ENCODE data around the gene KCNJ6. TPM values are rescaled to one million over a fixed set of nuclear protein-coding genes. Genes with fewer than 3 reads are reported as not detected.

The KCNJ6 gene
- total RNA-seq, 1 donor from 2014 or later: 4.4 TPM

- H3K9me3 Mint-ChIP-seq (ENCODE audit: low read depth): peaks cover 14% of the 10 kb centered on the region
- no peak for TF ChIP-seq CTCF (IDR thresholded peaks at IDR 0.05)
- peaks cover 78% of the 10 kb centered on the region for H3K4me1 Mint-ChIP-seq (ENCODE audit: low read depth)
- H3K27me3 Mint-ChIP-seq (ENCODE audit: low read depth): no peaks in the 10 kb centered on the region
- DNase-seq (ENCODE audit: low spot score): no peak
- H3K4me3 Mint-ChIP-seq (ENCODE audit: unreplicated experiment): peak overlapping the region; percentile 26
- peak overlapping the region; percentile 92 for H3K27ac Mint-ChIP-seq (ENCODE audit: unreplicated experiment)
- H3K36me3 Mint-ChIP-seq (ENCODE audit: low read depth): peaks cover 8% of the 10 kb centered on the region
Observed at GRCh38 chr21:37848721-37849490, 67.4 kb downstream of the KCNJ6 start.

- no peak for DNase-seq (ENCODE audit: low spot score)
- Mint-ChIP-seq H3K27ac (ENCODE audit: unreplicated experiment) (no peak overlapping the region), H3K27me3 (ENCODE audit: low read depth) (no peaks in the 10 kb centered on the region), H3K36me3 (ENCODE audit: low read depth) (no peaks in the 10 kb centered on the region), H3K4me1 (ENCODE audit: low read depth) (peaks cover 67% of the 10 kb centered on the region), H3K4me3 (ENCODE audit: unreplicated experiment) (no peak overlapping the region), H3K9me3 (ENCODE audit: low read depth) (peaks cover 11% of the 10 kb centered on the region)
- no peak for TF ChIP-seq CTCF (IDR thresholded peaks at IDR 0.05)
Observed at GRCh38 chr21:37845535-37845934, 70.7 kb downstream of the KCNJ6 start.

GRCh38 chr21:37843191-37843590, 73.1 kb downstream of the KCNJ6 start:
- H3K9me3 Mint-ChIP-seq (ENCODE audit: low read depth): peaks cover 8% of the 10 kb centered on the region
- H3K27ac Mint-ChIP-seq (ENCODE audit: unreplicated experiment): peak overlapping the region; percentile 49
- DNase-seq (ENCODE audit: low spot score): no peak
- no peaks in the 10 kb centered on the region for H3K36me3 Mint-ChIP-seq (ENCODE audit: low read depth)
- no peak for TF ChIP-seq CTCF (IDR thresholded peaks at IDR 0.05)
- no peaks in the 10 kb centered on the region for H3K27me3 Mint-ChIP-seq (ENCODE audit: low read depth)
- H3K4me3 Mint-ChIP-seq (ENCODE audit: unreplicated experiment): no peak overlapping the region
- H3K4me1 Mint-ChIP-seq (ENCODE audit: low read depth): peaks cover 43% of the 10 kb centered on the region

- no peak for TF ChIP-seq CTCF (IDR thresholded peaks at IDR 0.05)
- H3K9me3 Mint-ChIP-seq (ENCODE audit: low read depth): peaks cover 8% of the 10 kb centered on the region
- no peaks in the 10 kb centered on the region for H3K36me3 Mint-ChIP-seq (ENCODE audit: low read depth)
- H3K27me3 Mint-ChIP-seq (ENCODE audit: low read depth): no peaks in the 10 kb centered on the region
- no peak overlapping the region for H3K4me3 Mint-ChIP-seq (ENCODE audit: unreplicated experiment)
- no peak for DNase-seq (ENCODE audit: low spot score)
- peaks cover 35% of the 10 kb centered on the region for H3K4me1 Mint-ChIP-seq (ENCODE audit: low read depth)
- H3K27ac Mint-ChIP-seq (ENCODE audit: unreplicated experiment): peak overlapping the region; percentile 49
Observed at GRCh38 chr21:37842163-37842919, 73.9 kb downstream of the KCNJ6 start.

- H3K27me3 Mint-ChIP-seq (ENCODE audit: low read depth): no peaks in the 10 kb centered on the region
- no peak for DNase-seq (ENCODE audit: low spot score)
- no peak overlapping the region for H3K4me3 Mint-ChIP-seq (ENCODE audit: unreplicated experiment)
- no peaks in the 10 kb centered on the region for H3K4me1 Mint-ChIP-seq (ENCODE audit: low read depth)
- peaks cover 8% of the 10 kb centered on the region for H3K9me3 Mint-ChIP-seq (ENCODE audit: low read depth)
- peaks cover 1% of the 10 kb centered on the region for H3K36me3 Mint-ChIP-seq (ENCODE audit: low read depth)
- TF ChIP-seq CTCF (IDR thresholded peaks at IDR 0.05): no peak
- H3K27ac Mint-ChIP-seq (ENCODE audit: unreplicated experiment): no peak overlapping the region
Observed at GRCh38 chr21:37837381-37837780, 78.9 kb downstream of the KCNJ6 start.

Data from chondrocyte (in vitro differentiated cells).